SU-DHL-6 (cell line): ENCODE data around the gene TENT4B.

Experiments
- EZH2phosphoT487 ChIP-seq: fragments of 200-600 bp; sonication (generic), shearing (Covaris generic); conservative IDR thresholded peaks from 2 replicates; pipeline ENCODE4 v1.6.1; 2018; ENCODE audit warnings: mild to moderate bottlenecking, antibody characterized with exemption, low read length, moderate library complexity, mixed read lengths
- TF ChIP-seq, protein P1 (sequence below): fragments of 200-600 bp; sonication (generic); IDR thresholded peaks from one replicate; pipeline ENCODE4 v1.5.1; 2017; ENCODE audit warnings: antibody characterized with exemption, mild to moderate bottlenecking, low read length, moderate library complexity; ENCODE audit not compliant: insufficient read depth, poor library complexity, severe bottlenecking

- TF ChIP-seq, protein P1, sequence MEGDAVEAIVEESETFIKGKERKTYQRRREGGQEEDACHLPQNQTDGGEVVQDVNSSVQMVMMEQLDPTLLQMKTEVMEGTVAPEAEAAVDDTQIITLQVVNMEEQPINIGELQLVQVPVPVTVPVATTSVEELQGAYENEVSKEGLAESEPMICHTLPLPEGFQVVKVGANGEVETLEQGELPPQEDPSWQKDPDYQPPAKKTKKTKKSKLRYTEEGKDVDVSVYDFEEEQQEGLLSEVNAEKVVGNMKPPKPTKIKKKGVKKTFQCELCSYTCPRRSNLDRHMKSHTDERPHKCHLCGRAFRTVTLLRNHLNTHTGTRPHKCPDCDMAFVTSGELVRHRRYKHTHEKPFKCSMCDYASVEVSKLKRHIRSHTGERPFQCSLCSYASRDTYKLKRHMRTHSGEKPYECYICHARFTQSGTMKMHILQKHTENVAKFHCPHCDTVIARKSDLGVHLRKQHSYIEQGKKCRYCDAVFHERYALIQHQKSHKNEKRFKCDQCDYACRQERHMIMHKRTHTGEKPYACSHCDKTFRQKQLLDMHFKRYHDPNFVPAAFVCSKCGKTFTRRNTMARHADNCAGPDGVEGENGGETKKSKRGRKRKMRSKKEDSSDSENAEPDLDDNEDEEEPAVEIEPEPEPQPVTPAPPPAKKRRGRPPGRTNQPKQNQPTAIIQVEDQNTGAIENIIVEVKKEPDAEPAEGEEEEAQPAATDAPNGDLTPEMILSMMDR, result no peak
- TF ChIP-seq EZH2phosphoT487, result no peak
Measured at GRCh38 chr16:50151756-50152155, 1.4 kb upstream of the TENT4B start.
